ENCODE results near the gene NOXRED1.
A peak's percentile ranks its signal among the peaks of the same experiment; 100 is the strongest.

The NOXRED1 gene

DNA sequence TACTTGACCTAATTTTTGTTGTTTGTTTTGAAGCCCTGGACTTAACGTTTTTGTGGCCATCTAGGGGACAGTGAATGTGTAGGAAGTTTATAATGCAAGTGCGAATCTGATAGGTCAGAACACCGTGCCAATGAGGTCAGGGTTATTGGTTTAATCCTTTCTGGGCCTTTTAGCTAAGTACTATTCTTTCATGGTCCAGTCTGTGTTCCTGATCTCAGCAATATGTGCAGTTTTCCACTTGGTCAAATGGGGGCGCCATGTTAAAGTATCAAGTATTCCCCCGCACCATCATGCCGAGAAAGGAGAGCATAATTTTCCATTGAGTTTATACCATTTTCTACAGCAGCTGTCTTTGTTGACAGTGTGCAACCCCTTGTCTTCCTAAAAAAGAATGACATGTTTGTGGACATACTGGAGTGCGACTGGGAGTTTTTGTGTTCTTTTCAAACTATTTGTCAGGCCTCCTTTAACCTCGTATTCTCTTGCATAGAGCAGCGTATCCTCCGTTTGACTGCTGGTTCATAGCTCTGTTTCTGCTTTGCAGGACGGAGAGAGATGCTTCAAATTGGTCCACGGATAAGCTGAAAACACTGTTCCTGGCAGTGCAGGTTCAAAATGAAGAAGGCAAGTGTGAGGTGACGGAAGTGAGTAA lies 35.9 kb upstream of the NOXRED1 start:
- peak; percentile 29 for DNase-seq (ENCODE audit: low read depth, low spot score)
- ChIA-PET CTCF (interaction anchor here (0.6 to 3.6 kb wide), 41 partner anchors 9 to 405 kb away, joined by 3 to 43 read pairs (median 4); partner anchors contain the start of genes SLIRP, SNW1, SPTLC2 and TMED8), POLR2A (no interaction called here)
- H3K4me3 ChIP-seq (ENCODE audit: low read depth, low read length) = peak overlapping the region; percentile 98
- TF ChIP-seq CTCF (IDR thresholded peaks at IDR 0.05; ENCODE audit: insufficient read depth, low read length, missing control alignments) = peak; percentile 66

GRCh38 chr14:77458249-77458950 lies 35.1 kb upstream of the NOXRED1 start:
- POLR2A ChIA-PET = no interaction called here
- CTCF ChIA-PET = interaction anchor here (0.6 to 3.6 kb wide), 28 partner anchors 10 to 404 kb away, joined by 3 to 43 read pairs (median 6); partner anchors contain the start of genes SLIRP, SNW1 and TMED8
- no peak for TF ChIP-seq CTCF (IDR thresholded peaks at IDR 0.05; ENCODE audit: insufficient read depth, low read length, missing control alignments)
- no peak for DNase-seq (ENCODE audit: low read depth, low spot score)
- H3K4me3 ChIP-seq (ENCODE audit: low read depth, low read length) = peak overlapping the region; percentile 98

DNA sequence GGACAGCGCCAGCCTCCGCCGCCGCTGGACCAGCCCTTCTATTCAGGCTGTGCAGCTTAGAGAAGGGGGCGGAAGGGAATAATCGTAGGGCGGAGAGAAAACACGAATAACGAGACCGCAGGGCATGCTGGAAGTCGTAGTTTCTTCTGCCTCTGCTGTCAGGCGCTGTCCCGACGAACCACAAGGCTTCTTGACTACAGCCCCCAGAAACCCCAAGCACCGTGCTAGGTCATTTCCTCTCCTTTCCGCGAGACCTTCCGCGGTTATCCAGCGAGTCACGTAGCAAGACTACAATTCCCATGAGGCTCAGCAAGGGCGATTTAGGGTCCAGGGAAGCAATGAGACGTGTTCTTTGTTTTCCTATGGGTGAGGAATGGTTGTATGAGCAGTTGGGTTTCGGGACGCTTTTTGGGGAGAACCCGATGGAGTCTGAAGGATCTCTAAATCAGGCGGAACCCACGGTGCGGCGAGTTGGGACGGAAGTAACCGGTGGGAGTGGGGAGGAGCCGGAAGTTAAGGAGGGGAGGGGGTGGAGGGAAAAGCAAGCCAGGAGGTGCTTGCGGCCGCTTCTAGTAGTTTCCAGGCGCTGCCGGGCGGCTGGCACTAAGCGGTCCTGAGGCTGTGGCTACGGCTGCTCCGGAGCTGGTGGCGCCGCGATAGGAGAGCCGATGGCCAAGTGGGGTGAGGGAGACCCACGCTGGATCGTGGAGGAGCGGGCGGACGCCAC lies 34.4 kb upstream of the NOXRED1 start, which contains the start of the genes AHSA1 and VIPAS39:
Gene AHSA1, plus strand, starts transcription at position 572 of the 727 bp plus-strand sequence. Its CDS starts 97 bp downstream, at position 669.
Gene VIPAS39, minus strand, starts transcription at position 80 of the 727 bp plus-strand sequence. CDS start 3,499 bp downstream, outside the sequence.
- TF ChIP-seq CTCF (IDR thresholded peaks at IDR 0.05; ENCODE audit: insufficient read depth, low read length, missing control alignments) = no peak
- peak within 1 kb of the TSS; percentile 98 for H3K4me3 ChIP-seq (ENCODE audit: low read depth, low read length)
- CTCF ChIA-PET = interaction anchor here (1.2 to 3.6 kb wide), 6 partner anchors 17 to 249 kb away, joined by 3 to 43 read pairs (median 14); no protein-coding TSS in a partner anchor
- POLR2A ChIA-PET = interaction anchor here (0.7 to 1.1 kb wide), 2 partner anchors 10 to 137 kb away, joined by 3 to 6 read pairs; partner anchors contain the start of genes GSTZ1 and POMT2
- peak; percentile 96 for DNase-seq (ENCODE audit: low read depth, low spot score)

GRCh38 chr14:77457115-77457521 lies 33.8 kb upstream of the NOXRED1 start:
- peak overlapping the region; percentile 88 for H3K4me3 ChIP-seq (ENCODE audit: low read depth, low read length)
- TF ChIP-seq CTCF (IDR thresholded peaks at IDR 0.05; ENCODE audit: insufficient read depth, low read length, missing control alignments) = no peak
- ChIA-PET CTCF (interaction anchor here (3.6 kb wide), 1 partner anchor 95 kb away, joined by 43 read pairs; no protein-coding TSS in a partner anchor), POLR2A (interaction anchor here (0.7 to 1.1 kb wide), 2 partner anchors 9 to 136 kb away, joined by 3 to 6 read pairs; partner anchors contain the start of genes GSTZ1 and POMT2)
- DNase-seq (ENCODE audit: low read depth, low spot score) = no peak

DNA sequence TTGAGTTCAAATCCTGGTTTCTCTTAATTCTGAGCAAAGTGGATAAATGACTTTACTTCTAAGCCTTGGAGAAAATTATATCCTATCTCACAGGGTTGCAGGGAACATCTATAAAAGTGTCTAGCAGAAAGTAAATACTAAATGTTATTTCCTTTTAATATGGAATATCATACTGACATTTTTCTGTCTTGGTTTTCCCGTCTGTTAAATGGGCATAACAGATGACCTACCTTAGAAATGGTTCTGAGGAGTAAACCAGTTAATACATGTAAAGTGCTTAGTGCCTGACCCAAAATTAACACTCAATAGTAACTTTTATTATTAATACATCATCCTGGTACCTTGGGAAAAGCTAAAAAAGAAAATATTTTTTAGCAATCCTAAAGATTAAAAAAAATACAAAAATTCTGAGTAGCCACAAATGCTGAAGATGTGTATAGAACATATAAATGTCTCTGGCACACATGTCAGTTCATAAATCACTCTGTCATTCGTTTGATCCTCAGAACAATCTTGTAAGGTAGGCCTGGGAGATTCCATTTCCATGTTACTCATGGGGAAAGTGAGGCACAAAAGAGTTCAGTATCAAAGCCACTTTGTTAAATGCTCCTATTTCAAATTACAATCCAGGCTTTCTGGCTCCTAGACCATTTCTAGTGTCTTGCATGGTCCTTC lies 32.8 kb upstream of the NOXRED1 start:
- CTCF ChIA-PET = no interaction called here
- TF ChIP-seq CTCF (IDR thresholded peaks at IDR 0.05; ENCODE audit: insufficient read depth, low read length, missing control alignments) = no peak
- POLR2A ChIA-PET = no interaction called here
- no peak for DNase-seq (ENCODE audit: low read depth, low spot score)
- H3K4me3 ChIP-seq (ENCODE audit: low read depth, low read length) = peak overlapping the region; percentile 88
